ENCODE measurements around the gene FAM50B. TPM values are rescaled to one million over a fixed set of nuclear protein-coding genes. Genes with fewer than 3 reads are reported as not detected.

Gene FAM50B
- total RNA-seq, 2 experiments from 2014 or later = 5.2 to 6.0 TPM

DNA sequence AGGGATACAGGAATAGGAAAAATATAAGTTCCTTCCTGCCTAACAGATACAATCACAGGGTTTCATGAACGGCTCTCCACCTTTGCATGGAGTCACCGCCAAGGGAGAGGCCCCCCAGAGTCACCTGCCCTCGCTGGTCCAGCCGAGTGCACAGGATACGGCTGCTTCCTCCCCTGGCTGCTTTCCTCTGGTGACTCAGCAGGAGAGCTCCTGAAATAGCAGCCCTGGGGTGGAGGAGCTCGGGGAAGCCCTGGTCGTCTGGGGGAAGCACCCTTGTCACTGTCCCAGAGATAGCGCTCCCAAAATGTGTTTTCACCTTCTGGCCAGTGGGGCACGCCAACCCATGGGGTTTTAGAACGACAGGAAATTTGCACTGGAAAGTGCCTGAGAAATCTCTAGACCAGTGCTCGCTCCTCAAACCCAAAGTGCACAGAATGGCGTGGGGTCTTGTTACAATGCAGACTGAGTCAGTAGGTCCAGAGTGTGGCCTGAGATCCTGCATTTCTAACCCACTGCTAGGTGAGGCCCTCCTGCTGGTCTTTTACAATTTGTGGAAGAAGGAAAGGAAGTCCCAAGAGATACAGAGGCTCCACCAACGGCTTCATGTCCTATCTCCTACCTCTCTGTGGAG is 35.9 kb upstream of the FAM50B start:
- CTCF ChIA-PET = interaction anchor here (1.2 kb wide), 1 partner anchor 64 kb away, joined by 3 read pairs; no protein-coding TSS in a partner anchor
- H3K36me3 Mint-ChIP-seq (ENCODE audit: low read depth) = no peaks in the 10 kb centered on the region
- peak; percentile 7 for DNase-seq

DNA sequence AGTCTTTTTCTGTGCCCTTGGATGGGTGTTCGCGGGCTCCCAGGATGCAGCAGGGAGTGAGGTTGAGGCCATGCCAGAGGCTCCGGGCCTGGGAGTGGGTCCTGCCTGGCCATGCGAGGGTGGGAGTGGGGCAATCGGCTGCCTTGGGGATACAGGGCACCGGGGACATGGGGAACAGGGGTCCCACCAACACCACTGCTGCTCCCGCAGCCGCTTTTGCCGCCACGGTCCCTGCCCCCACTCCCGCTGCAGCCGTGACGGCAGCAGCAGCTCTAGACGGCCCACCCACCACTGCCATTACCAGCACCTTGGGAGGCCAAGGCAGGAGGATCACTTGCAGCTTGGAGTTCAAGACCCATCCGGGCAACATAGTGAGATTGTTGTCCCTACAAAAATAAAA is 35.3 kb upstream of the FAM50B start:
- POLR2A ChIA-PET = no interaction called here
- H3K4me3 Mint-ChIP-seq = no peak overlapping the region
- H3K9me3 Mint-ChIP-seq = no peaks in the 10 kb centered on the region
- intact Hi-C loops (cut with micrococcal nuclease) = no loop called here
- ATAC-seq (no peak), DNase-seq (no peak)
- CTCF ChIA-PET = interaction anchor here (1.1 to 1.2 kb wide), 2 partner anchors 65 to 164 kb away, joined by 3 read pairs; no protein-coding TSS in a partner anchor
- no peaks in the 10 kb centered on the region for H3K36me3 Mint-ChIP-seq (ENCODE audit: low read depth)
- no peak overlapping the region for H3K27ac Mint-ChIP-seq
- TF ChIP-seq, protein P1, sequence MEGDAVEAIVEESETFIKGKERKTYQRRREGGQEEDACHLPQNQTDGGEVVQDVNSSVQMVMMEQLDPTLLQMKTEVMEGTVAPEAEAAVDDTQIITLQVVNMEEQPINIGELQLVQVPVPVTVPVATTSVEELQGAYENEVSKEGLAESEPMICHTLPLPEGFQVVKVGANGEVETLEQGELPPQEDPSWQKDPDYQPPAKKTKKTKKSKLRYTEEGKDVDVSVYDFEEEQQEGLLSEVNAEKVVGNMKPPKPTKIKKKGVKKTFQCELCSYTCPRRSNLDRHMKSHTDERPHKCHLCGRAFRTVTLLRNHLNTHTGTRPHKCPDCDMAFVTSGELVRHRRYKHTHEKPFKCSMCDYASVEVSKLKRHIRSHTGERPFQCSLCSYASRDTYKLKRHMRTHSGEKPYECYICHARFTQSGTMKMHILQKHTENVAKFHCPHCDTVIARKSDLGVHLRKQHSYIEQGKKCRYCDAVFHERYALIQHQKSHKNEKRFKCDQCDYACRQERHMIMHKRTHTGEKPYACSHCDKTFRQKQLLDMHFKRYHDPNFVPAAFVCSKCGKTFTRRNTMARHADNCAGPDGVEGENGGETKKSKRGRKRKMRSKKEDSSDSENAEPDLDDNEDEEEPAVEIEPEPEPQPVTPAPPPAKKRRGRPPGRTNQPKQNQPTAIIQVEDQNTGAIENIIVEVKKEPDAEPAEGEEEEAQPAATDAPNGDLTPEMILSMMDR (IDR thresholded peaks at IDR 0.05) = no peak
- H3K4me1 Mint-ChIP-seq (ENCODE audit: low read depth) = no peaks in the 10 kb centered on the region
- H3K27me3 Mint-ChIP-seq = peaks cover 4% of the 10 kb centered on the region

More for the DNA sequence above, 35.9 kb upstream of the FAM50B start:
- H3K4me1 Mint-ChIP-seq (ENCODE audit: low read depth) = no peaks in the 10 kb centered on the region
- peaks cover 4% of the 10 kb centered on the region for H3K27me3 Mint-ChIP-seq
- intact Hi-C loops (cut with micrococcal nuclease) = no loop called here
- no peak overlapping the region for H3K4me3 Mint-ChIP-seq
- TF ChIP-seq, protein P1 (IDR thresholded peaks at IDR 0.05) = no peak
- no peaks in the 10 kb centered on the region for H3K9me3 Mint-ChIP-seq
- no peak for ATAC-seq
- POLR2A ChIA-PET = no interaction called here
- H3K27ac Mint-ChIP-seq = no peak overlapping the region

DNA sequence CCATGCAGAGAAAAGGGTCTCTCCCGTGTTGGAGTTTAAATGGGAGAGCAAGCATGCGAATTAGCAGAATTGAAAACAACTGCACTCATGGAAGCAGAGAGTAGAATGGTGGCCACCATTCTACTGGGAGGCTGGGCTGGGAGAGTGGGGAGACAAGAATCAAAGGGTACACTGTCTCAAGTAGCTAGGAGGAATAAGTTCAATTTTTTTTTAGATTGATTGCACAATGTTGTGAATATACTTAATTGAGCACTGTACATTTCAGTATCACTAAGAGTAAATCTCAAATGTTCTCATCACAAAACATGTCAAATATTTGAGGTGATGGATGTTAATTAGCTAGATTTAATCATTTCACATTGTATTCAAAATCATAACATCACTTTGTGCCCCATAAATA is 34.6 kb upstream of the FAM50B start:
- no peak overlapping the region for H3K4me3 Mint-ChIP-seq
- TF ChIP-seq, protein P1 (IDR thresholded peaks at IDR 0.05) = no peak
- no peaks in the 10 kb centered on the region for H3K9me3 Mint-ChIP-seq
- ChIA-PET CTCF (interaction anchor here (1.0 to 1.2 kb wide), 3 partner anchors 34 to 164 kb away, joined by 3 read pairs; partner anchors contain the start of gene FAM50B), POLR2A (no interaction called here)
- no peak for DNase-seq
- H3K27me3 Mint-ChIP-seq = peaks cover 4% of the 10 kb centered on the region
- no peak overlapping the region for H3K27ac Mint-ChIP-seq
- no peak for ATAC-seq
- intact Hi-C loops (cut with micrococcal nuclease) = no loop called here
- no peaks in the 10 kb centered on the region for H3K36me3 Mint-ChIP-seq (ENCODE audit: low read depth)
- no peaks in the 10 kb centered on the region for H3K4me1 Mint-ChIP-seq (ENCODE audit: low read depth)

DNA sequence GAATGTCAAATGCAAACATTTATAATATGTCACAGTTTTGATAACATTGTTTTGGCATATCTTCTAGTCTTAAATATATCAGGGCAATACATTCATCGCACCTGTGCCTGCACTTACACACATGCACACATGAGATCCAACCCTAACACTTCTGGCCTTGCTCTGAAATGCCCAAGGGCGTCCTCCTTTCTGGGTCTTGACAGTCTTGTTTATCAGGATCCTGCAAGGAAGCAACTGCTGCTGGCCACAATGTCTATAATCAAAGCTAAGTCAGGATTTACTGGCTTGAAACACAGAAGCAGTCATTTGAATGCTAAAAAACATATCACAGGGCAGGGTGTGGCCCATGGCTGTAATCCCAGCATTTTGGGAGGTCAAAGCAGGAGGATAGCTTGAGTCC is 32.9 kb upstream of the FAM50B start:
- H3K36me3 Mint-ChIP-seq (ENCODE audit: low read depth) = no peaks in the 10 kb centered on the region
- POLR2A ChIA-PET = no interaction called here
- CTCF ChIA-PET = no interaction called here

More for the DNA sequence above, 32.9 kb upstream of the FAM50B start:
- Mint-ChIP-seq H3K27ac (no peak overlapping the region), H3K4me1 (ENCODE audit: low read depth) (no peaks in the 10 kb centered on the region), H3K4me3 (no peak overlapping the region), H3K27me3 (peaks cover 2% of the 10 kb centered on the region), H3K9me3 (no peaks in the 10 kb centered on the region)
- TF ChIP-seq, protein P1 (IDR thresholded peaks at IDR 0.05) = no peak
- no peak for ATAC-seq
- intact Hi-C loops (cut with micrococcal nuclease) = no loop called here
- DNase-seq = no peak
